Aorta (tissue), 5 donors: Measurements from ENCODE around the gene AP1AR. TPM values are rescaled to one million over a fixed set of nuclear protein-coding genes. Genes with fewer than 3 reads are reported as not detected.

Experiments
- ATAC-seq: fragments of 200-7000 bp; cut with Tn5 transposase; one replicate; pipeline ENCODE4 v1.9.1; 2022; ENCODE audit warnings: moderate library complexity; ENCODE audit not compliant: low FRiP score
- DNase-seq, 2 donors: peaks; one replicate each; pipeline ENCODE4 v3.0.0-alpha.2; 2020
- H3K27ac ChIP-seq, 2 donors: one replicate each; pipeline ENCODE4 v1.5.1; 2013; ENCODE audit warnings: low read length in 2 of 2, mild to moderate bottlenecking in 2 of 2, moderate library complexity in 2 of 2, control low read depth in 1 of 2, inconsistent platforms in 1 of 2, low read depth in 1 of 2
- H3K27me3 ChIP-seq, 2 donors: one replicate each; pipeline ENCODE4 v1.6.1; 2013; ENCODE audit warnings: control low read depth in 1 of 2, low read length in 1 of 2, mild to moderate bottlenecking in 1 of 2, moderate library complexity in 1 of 2; ENCODE audit not compliant: insufficient read depth in 2 of 2, control insufficient read depth in 1 of 2
- H3K36me3 ChIP-seq, 2 donors: one replicate each; pipeline ENCODE4 v1.6.1; 2013; ENCODE audit warnings: control low read depth in 1 of 2, low read length in 1 of 2, mild to moderate bottlenecking in 1 of 2; ENCODE audit not compliant: insufficient read depth in 2 of 2, control insufficient read depth in 1 of 2
- H3K4me1 ChIP-seq, 2 donors: one replicate each; pipeline ENCODE4 v1.6.1; 2013; ENCODE audit warnings: low read length in 2 of 2, control low read depth in 1 of 2, mild to moderate bottlenecking in 1 of 2, moderate library complexity in 1 of 2; ENCODE audit not compliant: insufficient read depth in 2 of 2, control insufficient read depth in 1 of 2
- H3K4me3 ChIP-seq, 2 donors: one replicate each; pipeline ENCODE4 v1.5.1; 2013; ENCODE audit warnings: low read length in 2 of 2, control low read depth in 1 of 2, mild to moderate bottlenecking in 1 of 2
- H3K9me3 ChIP-seq: one replicate; pipeline ENCODE4 v1.6.1; 2013; ENCODE audit warnings: mild to moderate bottlenecking, low read length; ENCODE audit not compliant: control insufficient read depth
- WGBS, 2 donors: extraction: QIAGEN DNeasy Blood & Tissue Kit; methylation state at CpG; one replicate each; pipeline ENCODE4 v1.1.7; 2013; 5-methylcytosine and 5-hydroxymethylcytosine counted together
- intact Hi-C, 2 donors: fragments of 100-400 bp; cut with DNase I; formaldehyde crosslinking; loops; one replicate each; pipeline versions ENCODE4 v1.14.2 to v1.15.0; 2022
- polyA plus RNA-seq, 2 donors: library from polyadenylated mRNA; stranded (reverse); fragments of 200-250 nt; gene quantifications; one replicate each; pipeline ENCODE4 v1.2.3, GENCODE V29; 2013
- total RNA-seq, 2 donors: library from RNA; stranded (reverse); fragmentation: NEBNext Ultra II Directional; extraction: Animal tissue kit (Norgen Biotek cat#: 25700); gene quantifications; one replicate each; pipeline ENCODE4 v1.2.1, GENCODE V29; 2021
- donor health status: healthy with polysubstance abuse.
- donor health status: Bipolar disorder and iron deficiency.
- donor health status: DM: no; HTN: no; CAD: no.
- donor health status: DM: no; HTN: no; CAD: no.
- donor health status: DM: yes; HTN: yes; CAD: no.

AP1AR gene
- total and polyA plus RNA-seq, 4 donors, result 9.4 to 17.9 (median 14.1) TPM

DNA sequence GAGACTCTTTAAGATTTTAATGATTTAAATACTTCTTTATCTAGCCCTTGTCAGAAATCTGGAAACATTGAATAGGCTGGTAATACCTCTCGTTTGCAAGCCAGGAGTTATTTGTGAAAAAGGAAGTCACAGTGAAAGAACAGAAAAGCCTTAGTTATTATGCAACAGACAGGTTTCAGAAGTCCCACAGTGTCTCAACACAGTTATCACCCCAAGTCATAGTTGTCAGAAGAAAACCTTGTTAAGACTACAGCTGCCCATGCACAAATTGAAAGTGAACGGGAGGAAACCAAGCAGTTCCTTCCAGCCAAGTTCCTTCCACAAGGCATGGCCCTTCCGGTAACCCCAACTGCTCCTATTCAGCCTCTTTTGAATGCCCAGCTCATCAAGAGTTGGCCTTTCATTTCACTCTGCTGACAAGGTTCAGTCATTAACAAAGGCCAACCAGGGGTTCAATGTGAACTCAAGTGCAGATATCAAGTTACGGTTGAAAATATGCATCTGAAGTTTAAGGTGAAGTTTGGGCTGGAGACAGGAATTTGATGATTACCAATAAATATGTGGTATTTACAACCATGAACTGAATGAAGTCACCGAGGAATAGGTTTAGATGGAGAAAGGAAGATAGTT, 81.1 kb downstream of the AP1AR start:
- intact Hi-C loops, result no loop called here
- WGBS, 2 donors, result 90 to 94% methylated on average over 5 of the region's 5 CpGs
- Histone ChIP-seq H3K27ac (no peak overlapping the region), H3K36me3 (no peaks in the 10 kb centered on the region), H3K9me3 (no peaks in the 10 kb centered on the region), H3K4me3 (no peak overlapping the region), H3K4me1 (no peaks in the 10 kb centered on the region), H3K27me3 (no peaks in the 10 kb centered on the region)
- ATAC-seq (no peak), DNase-seq (no peak)

DNA sequence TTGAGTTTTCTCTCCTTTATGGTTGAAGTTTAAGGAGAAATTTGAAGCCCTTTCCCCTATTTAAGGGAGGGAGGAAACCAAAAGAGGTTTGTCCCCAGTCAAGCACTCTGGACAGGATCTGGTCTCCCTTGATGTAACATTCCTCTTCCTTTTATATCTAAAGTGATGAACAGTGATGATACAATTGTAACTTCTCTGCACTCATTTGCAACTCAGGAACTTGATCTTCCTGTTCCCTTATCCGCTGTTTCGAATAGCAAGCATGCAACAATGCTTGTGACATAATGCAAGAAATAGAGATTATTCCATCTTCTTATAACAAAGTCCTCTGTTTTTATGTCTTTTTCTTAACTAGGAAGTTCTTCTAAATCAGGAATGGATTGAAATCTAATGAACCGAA, 83.9 kb downstream of the AP1AR start:
- no peak for ATAC-seq
- no peak for DNase-seq
- Histone ChIP-seq H3K4me3 (no peak overlapping the region), H3K27me3 (no peaks in the 10 kb centered on the region), H3K36me3 (no peaks in the 10 kb centered on the region), H3K4me1 (no peaks in the 10 kb centered on the region), H3K9me3 (no peaks in the 10 kb centered on the region), H3K27ac (no peak overlapping the region)
- WGBS, 2 donors, result 94 to 95% methylated on average over 3 of the region's 3 CpGs
- intact Hi-C loops, result no loop called here

DNA sequence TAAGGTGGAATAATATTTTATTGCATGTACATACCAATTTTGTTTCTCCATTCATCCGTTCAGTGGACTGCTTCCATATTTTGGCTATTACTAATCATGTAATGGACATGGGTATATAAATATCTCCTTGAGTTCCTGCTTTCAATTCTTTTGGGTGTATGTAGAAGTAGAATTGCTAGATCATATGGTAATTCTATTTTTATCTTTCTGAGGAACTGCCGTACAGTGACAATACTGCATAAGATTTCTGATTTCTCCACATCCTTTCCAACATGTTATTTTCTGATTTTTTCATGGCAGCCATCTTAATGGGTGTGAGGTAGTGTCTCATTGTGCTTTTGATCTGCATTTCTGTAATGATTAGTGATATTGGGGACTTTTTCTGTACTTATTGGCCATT, 84.8 kb downstream of the AP1AR start:
- no peak for DNase-seq
- Histone ChIP-seq H3K27me3 (no peaks in the 10 kb centered on the region), H3K4me1 (no peaks in the 10 kb centered on the region), H3K4me3 (no peak overlapping the region), H3K27ac (no peak overlapping the region), H3K9me3 (no peaks in the 10 kb centered on the region), H3K36me3 (no peaks in the 10 kb centered on the region)
- WGBS, 2 donors, result 75 to 83% methylated on average over 2 of the region's 2 CpGs
- ATAC-seq, result no peak
- intact Hi-C loops, result no loop called here

DNA sequence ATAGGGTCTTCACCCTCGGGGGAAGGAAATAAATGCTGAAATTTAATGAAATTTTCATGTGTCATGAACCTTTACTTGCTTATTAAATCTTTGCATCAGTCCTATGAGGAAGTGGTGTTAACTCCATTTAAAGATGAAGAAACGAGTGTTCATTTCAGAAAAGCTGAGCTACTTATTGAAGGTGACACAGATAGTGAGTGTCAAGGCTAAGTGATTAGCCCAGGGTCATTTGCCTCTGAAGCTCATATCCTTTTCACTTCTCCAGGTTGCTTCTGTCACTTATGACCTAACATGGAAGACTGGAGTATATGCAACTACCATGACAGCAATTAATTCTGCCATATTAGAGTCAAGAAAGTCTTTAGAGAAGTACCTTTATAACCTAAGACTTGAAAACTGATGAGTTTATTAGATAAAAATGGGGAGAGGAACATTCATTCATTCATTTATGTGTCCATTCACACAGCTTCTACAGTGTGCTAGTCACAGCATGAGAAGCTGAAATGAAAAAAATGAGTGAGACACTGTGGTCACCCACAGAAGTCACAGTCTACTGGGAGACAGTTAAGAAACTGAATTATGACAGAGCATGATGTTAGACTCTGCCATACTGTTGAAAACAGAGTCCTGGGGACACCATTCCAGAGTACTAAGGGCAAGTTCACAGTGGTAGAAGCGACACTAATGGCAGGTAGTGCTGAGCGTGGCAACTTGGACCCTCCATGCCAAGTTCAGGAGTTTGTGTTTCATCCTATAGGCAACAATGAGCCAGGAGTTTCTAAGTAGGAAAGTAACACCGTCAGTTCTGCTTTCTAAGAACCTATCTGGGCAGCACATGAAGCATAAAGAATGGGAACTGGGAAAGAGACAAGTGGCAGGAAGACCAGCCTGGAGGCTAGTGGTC, 86.9 kb downstream of the AP1AR start:
- intact Hi-C loops, result no loop called here
- H3K36me3 ChIP-seq, result no peaks in the 10 kb centered on the region
- no peaks in the 10 kb centered on the region for H3K4me1 ChIP-seq
- ATAC-seq (no peak), DNase-seq (no peak)
- H3K4me3 ChIP-seq, result no peak overlapping the region
- no peaks in the 10 kb centered on the region for H3K27me3 ChIP-seq
- H3K9me3 ChIP-seq, result no peaks in the 10 kb centered on the region
- WGBS, 2 donors, result 93 to 94% methylated on average over 5 of the region's 5 CpGs
- H3K27ac ChIP-seq, result no peak overlapping the region

Other genes with a start within 250 kb of the AP1AR start
- 1 to 10 TPM; 7.1 to 8.9 TPM for gene FAM241A, start 86.3 kb upstream of the AP1AR start, total RNA-seq
- 1 to 10 TPM; 2.2 to 2.8 TPM for gene FAM241A, start 86.3 kb upstream of the AP1AR start, polyA plus RNA-seq
- gene TIFA, start 54.1 kb downstream of the AP1AR start, total RNA-seq, result 10 to 100 TPM in 1 of 2 donors, 1 to 10 TPM in 1; 8.5 to 12.6 TPM
- gene TIFA, start 54.1 kb downstream of the AP1AR start, polyA plus RNA-seq, result 10 to 100 TPM in 1 of 2 donors, 1 to 10 TPM in 1; 9.9 to 11.3 TPM
- 10 to 100 TPM; 36.7 to 52.7 TPM for gene ALPK1, start 65.6 kb downstream of the AP1AR start, total RNA-seq
- 10 to 100 TPM in 1 of 2 donors, 1 to 10 TPM in 1; 6.6 to 11.2 TPM for gene ALPK1, start 65.6 kb downstream of the AP1AR start, polyA plus RNA-seq